Ovary (tissue), 9 donors: Measurements from ENCODE around the gene PPHLN1. TPM values are rescaled to one million over a fixed set of nuclear protein-coding genes. Genes with fewer than 3 reads are reported as not detected.

Experiments used
- DNase-seq, 5 donors: peaks; one replicate each; pipeline ENCODE4 v3.0.0-alpha.2; 2019 to 2020
- H3K27ac ChIP-seq, 2 donors: fragments of 200-600 bp; one replicate each; pipeline versions ENCODE4 v1.5.1 to v1.8.0; 2019 to 2022
- H3K27me3 ChIP-seq: fragments of 200-600 bp; one replicate; pipeline ENCODE4 v1.8.0; 2022
- H3K36me3 ChIP-seq: fragments of 200-600 bp; sonication (generic); one replicate; pipeline ENCODE4 v1.5.1; 2019
- H3K4me1 ChIP-seq: one replicate; pipeline ENCODE4 v1.8.1; 2013; ENCODE audit warnings: mild to moderate bottlenecking, moderate library complexity; ENCODE audit not compliant: insufficient read depth
- H3K4me3 ChIP-seq: fragments of 200-600 bp; sonication (generic); one replicate; pipeline ENCODE4 v1.5.1; 2017
- H3K9me3 ChIP-seq, 2 donors: fragments of 200-600 bp in 1 of 2; sonication (generic) in 1 of 2; one replicate each; pipeline versions ENCODE4 v1.5.1 to v1.8.1; 2013 to 2019; ENCODE audit warnings: mild to moderate bottlenecking in 1 of 2, moderate library complexity in 1 of 2
- CTCF ChIP-seq, 3 donors: fragments of 450-650 bp in 2 of 3; fragments of 200-600 bp in 1 of 3; IDR thresholded peaks; one replicate each; pipeline versions ENCODE4 v1.5.1 to v1.8.0; 2016 to 2022; ENCODE audit warnings: antibody characterized with exemption in 3 of 3, mild to moderate bottlenecking in 1 of 3
- EP300 ChIP-seq: sonication (generic); formaldehyde crosslinking; IDR thresholded peaks from one replicate; pipeline ENCODE4 v1.6.1; 2017; ENCODE audit warnings: antibody characterized with exemption
- POLR2A ChIP-seq: fragments of 450-650 bp; IDR thresholded peaks from one replicate; pipeline ENCODE4 v1.6.1; 2017; ENCODE audit warnings: antibody characterized with exemption, mild to moderate bottlenecking, moderate library complexity
- WGBS, 3 donors: extraction: QIAGEN DNeasy Blood & Tissue Kit in 1 of 3; methylation state at CpG; one replicate each; pipeline versions ENCODE4 v1.1.5 to v1.1.7; 2013 to 2017; 5-methylcytosine and 5-hydroxymethylcytosine counted together
- intact Hi-C, 4 donors: fragments of 100-400 bp; cut with DNase I; formaldehyde crosslinking; loops; one replicate each; pipeline versions ENCODE4 v1.11.0 to v1.15.1; 2022 to 2023
- polyA plus RNA-seq, 2 donors: library from polyadenylated mRNA; stranded (reverse); fragments of 200-250 nt in 1 of 2; fragments of 350-450 nt in 1 of 2; fragmentation: Illumina TruSeq in 1 of 2; extraction: RNeasy Lipid Tissue Mini Kit (QIAGEN cat#74804) in 1 of 2; gene quantifications; one replicate each; pipeline ENCODE4 v1.2.3, GENCODE V29; 2013 to 2014
- total RNA-seq, 7 donors: library from RNA; depleted of rRNA in 2 of 7; stranded (reverse); fragments of >200 nt in 2 of 7; fragmentation: NEBNext Ultra II Directional in 3 of 7; extraction: Animal tissue kit (Norgen Biotek cat#: 25700) in 3 of 7; gene quantifications; one replicate each; pipeline versions ENCODE4 v1.1.0 to v1.2.4, GENCODE V29; 2016 to 2023
- donor health status: DM: no; HTN: no; CAD: no; lungs with moderate emphysema.
- donor health status: DM: no; HTN: no; CAD: no.
- donor health status: Bipolar disorder and iron deficiency.
- donor health status: DM: yes; HTN: yes; CAD: no.
- donor health status: DM: no; HTN: no; CAD: no.
- donor health status: DM: yes; HTN: yes; CAD: no.

PPHLN1 gene
- total and polyA plus RNA-seq, 9 donors: 35.6 to 68.9 (median 53.8) TPM

- 85 to 91% (median 90%) methylated on average over 2 of the region's 2 CpGs for WGBS, 3 donors
- intact Hi-C loops: no loop called here
- DNase-seq: no peak
- no peak overlapping the region for H3K4me3 ChIP-seq
- peaks cover 2% of the 10 kb centered on the region for H3K4me1 ChIP-seq
- TF ChIP-seq EP300 (no peak), POLR2A (no peak), CTCF (IDR thresholded peaks at IDR 0.05) (no peak)
- no peaks in the 10 kb centered on the region for H3K36me3 ChIP-seq
- no peaks in the 10 kb centered on the region for H3K27me3 ChIP-seq
- no peak overlapping the region for H3K27ac ChIP-seq
- H3K9me3 ChIP-seq: no peaks in the 10 kb centered on the region
Observed at GRCh38 chr12:42284876-42285275, 41.1 kb upstream of the PPHLN1 start.

DNA sequence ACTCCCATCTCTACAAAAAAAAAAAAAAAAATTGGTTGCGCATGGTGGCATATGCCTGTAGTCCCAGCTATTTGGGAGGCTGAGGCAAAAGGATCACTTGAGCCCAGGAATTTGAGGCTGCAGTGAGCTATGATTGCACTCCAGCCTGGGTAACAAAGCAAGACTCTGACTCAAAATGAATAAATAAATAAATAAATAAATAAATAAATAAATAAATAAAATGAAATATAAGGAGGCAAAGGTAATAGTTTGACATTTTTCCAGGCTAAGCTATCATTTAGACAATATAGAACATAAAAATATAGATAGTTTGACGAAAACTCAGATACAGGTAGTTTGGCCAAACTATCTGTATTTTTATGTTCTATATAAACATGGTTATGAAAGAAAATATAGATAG, 40.5 kb upstream of the PPHLN1 start:
- H3K27me3 ChIP-seq: no peaks in the 10 kb centered on the region
- no peak for DNase-seq
- H3K27ac ChIP-seq: no peak overlapping the region
- no peaks in the 10 kb centered on the region for H3K9me3 ChIP-seq
- peaks cover 2% of the 10 kb centered on the region for H3K4me1 ChIP-seq
- intact Hi-C loops: no loop called here
- no peaks in the 10 kb centered on the region for H3K36me3 ChIP-seq
- TF ChIP-seq CTCF (IDR thresholded peaks at IDR 0.05) (no peak), POLR2A (no peak), EP300 (no peak)
- no peak overlapping the region for H3K4me3 ChIP-seq
- WGBS, 3 donors: 97 to 99% (median 98%) methylated on average over 2 of the region's 2 CpGs

DNA sequence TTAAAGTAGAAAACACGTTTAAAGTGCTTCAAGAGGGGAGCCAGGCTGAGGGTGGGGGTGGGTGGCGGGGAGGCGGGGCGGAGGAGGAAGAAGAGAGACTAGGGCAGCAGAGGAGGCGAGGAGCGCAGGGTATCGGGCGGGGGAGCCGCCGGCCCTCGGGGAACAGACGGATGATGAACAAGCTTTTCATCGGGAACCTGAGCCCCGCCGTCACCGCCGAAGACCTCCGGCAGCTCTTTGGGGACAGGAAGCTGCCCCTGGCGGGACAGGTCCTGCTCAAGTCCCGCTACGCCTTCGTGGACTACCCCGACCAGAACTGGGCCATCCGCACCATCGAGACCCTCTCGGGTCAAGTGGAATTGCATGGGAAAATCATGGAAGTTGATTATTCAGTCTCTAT, 39.2 kb upstream of the PPHLN1 start:
- no peak for TF ChIP-seq EP300
- TF ChIP-seq CTCF (IDR thresholded peaks at IDR 0.05): no peak
- TF ChIP-seq POLR2A: no peak
- no peak overlapping the region for H3K4me3 ChIP-seq
- H3K27ac ChIP-seq: no peak overlapping the region
- H3K27me3 ChIP-seq: no peaks in the 10 kb centered on the region
- no peaks in the 10 kb centered on the region for H3K36me3 ChIP-seq
- no peaks in the 10 kb centered on the region for H3K9me3 ChIP-seq
- WGBS, 3 donors: 87 to 91% (median 91%) methylated on average over 26 of the region's 26 CpGs
- no peak for DNase-seq
- intact Hi-C loops: no loop called here
- H3K4me1 ChIP-seq: peaks cover 2% of the 10 kb centered on the region

DNA sequence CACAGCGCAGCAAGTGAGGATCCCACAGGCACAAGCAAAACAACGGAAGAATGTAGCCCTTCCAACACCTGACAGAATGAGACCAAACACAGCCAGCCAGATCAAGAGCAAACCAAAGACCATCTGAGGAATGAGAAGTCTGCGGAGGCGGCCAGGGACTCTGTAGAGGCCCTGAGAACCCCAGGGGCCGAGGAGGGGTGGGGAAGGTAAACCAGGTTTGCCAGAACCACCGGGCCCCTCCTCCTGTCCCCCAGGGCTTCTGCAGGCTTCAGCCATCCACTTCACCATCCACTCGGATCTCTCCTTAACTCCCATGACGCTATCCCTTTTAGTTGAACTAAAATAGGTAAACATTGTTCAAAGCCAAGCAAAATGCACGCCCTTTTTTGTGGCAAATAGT, 37.4 kb upstream of the PPHLN1 start:
- no peak for DNase-seq
- Histone ChIP-seq H3K4me1 (no peaks in the 10 kb centered on the region), H3K9me3 (no peaks in the 10 kb centered on the region), H3K27me3 (no peaks in the 10 kb centered on the region), H3K27ac (no peak overlapping the region), H3K36me3 (no peaks in the 10 kb centered on the region), H3K4me3 (no peak overlapping the region)
- intact Hi-C loops: no loop called here
- TF ChIP-seq EP300 (no peak), CTCF (IDR thresholded peaks at IDR 0.05) (no peak), POLR2A (no peak)
- 77 to 87% (median 78%) methylated on average over 9 of the region's 9 CpGs for WGBS, 3 donors

DNA sequence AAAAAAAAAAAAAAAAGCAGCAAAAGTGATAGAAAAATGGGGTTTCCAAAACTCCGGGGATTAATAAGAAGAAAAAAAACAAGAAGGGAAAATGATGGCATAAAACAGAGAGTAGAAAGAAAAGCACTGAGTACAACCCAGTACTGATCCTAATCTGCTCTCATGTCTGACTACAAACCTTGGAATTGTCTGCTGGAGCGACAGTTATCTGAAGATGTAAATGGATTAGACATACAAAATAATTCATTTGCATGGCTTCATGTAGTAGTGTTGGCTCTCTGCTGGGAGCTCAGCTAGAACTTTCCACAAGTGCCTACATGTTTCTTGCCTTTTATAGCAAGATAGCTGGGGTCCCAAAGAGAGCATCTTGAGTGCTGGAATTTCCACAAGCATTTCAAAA, 34.3 kb upstream of the PPHLN1 start:
- H3K4me3 ChIP-seq: no peak overlapping the region
- H3K4me1 ChIP-seq: no peaks in the 10 kb centered on the region
- no peak for DNase-seq
- H3K36me3 ChIP-seq: no peaks in the 10 kb centered on the region
- no peak overlapping the region for H3K27ac ChIP-seq
- WGBS, 3 donors: 87 to 92% (median 89%) methylated on average over 2 of the region's 2 CpGs
- no peaks in the 10 kb centered on the region for H3K27me3 ChIP-seq
- intact Hi-C loops: no loop called here
- TF ChIP-seq EP300 (no peak), POLR2A (no peak), CTCF (IDR thresholded peaks at IDR 0.05) (no peak)
- no peaks in the 10 kb centered on the region for H3K9me3 ChIP-seq
